Kidney (tissue), 14 donors: ENCODE measurements around the gene LARGE1. TPM values are rescaled to one million over a fixed set of nuclear protein-coding genes. Genes with fewer than 3 reads are reported as not detected.

Source experiments
- DNase-seq, 5 donors: peaks; one replicate each; pipeline ENCODE4 v3.0.0-alpha.2; 2013 to 2020
- FAIRE-seq: peaks from 2 replicates; lab custom pipeline; 2012; peaks lifted over from hg19 to GRCh38; lab: Jason Lieb, UNC
- H3K27ac ChIP-seq, 2 donors: one replicate each; pipeline ENCODE4 v1.7.0; 2013; ENCODE audit warnings: low read depth in 2 of 2, low read length in 2 of 2, inconsistent platforms in 1 of 2
- H3K27me3 ChIP-seq: one replicate; pipeline ENCODE4 v1.7.1; 2013; ENCODE audit warnings: low read length, inconsistent platforms; ENCODE audit not compliant: control insufficient read depth, insufficient read depth
- H3K36me3 ChIP-seq, 3 donors: one replicate each; pipeline versions ENCODE4 v1.7.0 to v1.7.1; 2013; ENCODE audit warnings: low read length in 3 of 3, control low read depth in 1 of 3, inconsistent platforms in 1 of 3; ENCODE audit not compliant: insufficient read depth in 3 of 3, control insufficient read depth in 2 of 3
- H3K4me1 ChIP-seq, 3 donors: one replicate each; pipeline versions ENCODE4 v1.7.0 to v1.7.1; 2013; ENCODE audit warnings: low read length in 3 of 3, inconsistent platforms in 1 of 3, low read depth in 1 of 3; ENCODE audit not compliant: control insufficient read depth in 2 of 3, insufficient read depth in 2 of 3
- H3K4me3 ChIP-seq, 3 donors: one replicate each; pipeline versions ENCODE4 v1.7.0 to v1.8.1; 2013; ENCODE audit warnings: low read length in 3 of 3, control low read depth in 1 of 3, inconsistent platforms in 1 of 3
- H3K9ac ChIP-seq, 3 donors: one replicate each; pipeline versions ENCODE4 v1.7.0 to v1.7.1; 2013; ENCODE audit warnings: low read length in 3 of 3, control low read depth in 1 of 3, inconsistent platforms in 1 of 3
- H3K9me3 ChIP-seq, 3 donors: one replicate each; pipeline versions ENCODE4 v1.7.0 to v1.7.1; 2013; ENCODE audit warnings: low read length in 3 of 3, control low read depth in 1 of 3, inconsistent platforms in 1 of 3; ENCODE audit not compliant: control insufficient read depth in 2 of 3, insufficient read depth in 1 of 3
- intact Hi-C: fragments of 100-400 bp; cut with DNase I; formaldehyde crosslinking; loops from one replicate; pipeline ENCODE4 v1.11.1; 2022
- polyA plus RNA-seq: library from polyadenylated mRNA; stranded (reverse); fragments of 350-450 nt; fragmentation: Illumina TruSeq; extraction: RNeasy Lipid Tissue Mini Kit (QIAGEN cat#74804); gene quantifications from one replicate; pipeline ENCODE4 v1.2.3, GENCODE V29; 2014; ENCODE audit warnings: low read depth, low replicate concordance; ENCODE audit not compliant: insufficient read depth
- total RNA-seq: library from RNA; stranded (reverse); fragmentation: NEBNext Ultra II Directional; extraction: Animal tissue kit (Norgen Biotek cat#: 25700); gene quantifications from one replicate; pipeline ENCODE4 v1.2.1, GENCODE V29; 2021
- TF ChIP-seq, protein P1 (sequence below): IDR thresholded peaks from 3 replicates; pipeline ENCODE4 v1.5.1; 2012; ENCODE audit warnings: mild to moderate bottlenecking, moderate library complexity, borderline replicate concordance; ENCODE audit not compliant: insufficient read depth; ENCODE audit errors: extremely low read depth
- donor health status: control.
- donor health status: control.
- donor health status: control.
- donor health status: control.
- donor health status: control.
- donor health status: DM: yes; HTN: yes; CAD: no.
- donor health status: Normal renal cell carcinoma (clear cell type).

Gene LARGE1
- total and polyA plus RNA-seq, 2 donors from 2014 or later = 5.0 to 22.9 TPM

DNA sequence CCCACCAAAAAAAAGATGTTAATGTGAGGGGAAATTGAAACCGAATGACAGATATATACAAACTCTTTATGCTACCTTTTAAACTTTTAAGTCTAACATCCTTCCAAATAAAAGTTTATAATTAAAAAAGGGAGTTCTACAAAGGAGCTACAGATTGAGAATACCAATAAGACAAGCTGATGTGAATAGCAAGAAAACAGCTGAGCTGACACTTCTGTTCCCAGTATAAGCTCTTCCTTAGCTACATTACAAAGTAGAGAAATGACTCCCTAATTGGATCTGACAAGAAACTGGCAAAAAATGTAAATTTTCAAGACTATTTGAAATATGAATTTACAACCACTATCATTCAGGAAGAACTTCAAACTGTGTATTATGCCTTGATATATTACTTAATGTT is 567.5 kb downstream of the LARGE1 start:
- no peak overlapping the region for H3K27ac ChIP-seq
- H3K36me3 ChIP-seq = no peaks in the 10 kb centered on the region
- no peak for DNase-seq
- H3K9ac ChIP-seq = no peak overlapping the region
- H3K9me3 ChIP-seq = no peaks in the 10 kb centered on the region
- TF ChIP-seq, protein P1, sequence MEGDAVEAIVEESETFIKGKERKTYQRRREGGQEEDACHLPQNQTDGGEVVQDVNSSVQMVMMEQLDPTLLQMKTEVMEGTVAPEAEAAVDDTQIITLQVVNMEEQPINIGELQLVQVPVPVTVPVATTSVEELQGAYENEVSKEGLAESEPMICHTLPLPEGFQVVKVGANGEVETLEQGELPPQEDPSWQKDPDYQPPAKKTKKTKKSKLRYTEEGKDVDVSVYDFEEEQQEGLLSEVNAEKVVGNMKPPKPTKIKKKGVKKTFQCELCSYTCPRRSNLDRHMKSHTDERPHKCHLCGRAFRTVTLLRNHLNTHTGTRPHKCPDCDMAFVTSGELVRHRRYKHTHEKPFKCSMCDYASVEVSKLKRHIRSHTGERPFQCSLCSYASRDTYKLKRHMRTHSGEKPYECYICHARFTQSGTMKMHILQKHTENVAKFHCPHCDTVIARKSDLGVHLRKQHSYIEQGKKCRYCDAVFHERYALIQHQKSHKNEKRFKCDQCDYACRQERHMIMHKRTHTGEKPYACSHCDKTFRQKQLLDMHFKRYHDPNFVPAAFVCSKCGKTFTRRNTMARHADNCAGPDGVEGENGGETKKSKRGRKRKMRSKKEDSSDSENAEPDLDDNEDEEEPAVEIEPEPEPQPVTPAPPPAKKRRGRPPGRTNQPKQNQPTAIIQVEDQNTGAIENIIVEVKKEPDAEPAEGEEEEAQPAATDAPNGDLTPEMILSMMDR = no peak
- intact Hi-C loops = no loop called here
- no peak for FAIRE-seq
- no peaks in the 10 kb centered on the region for H3K4me1 ChIP-seq
- H3K27me3 ChIP-seq = no peaks in the 10 kb centered on the region
- H3K4me3 ChIP-seq = no peak overlapping the region

DNA sequence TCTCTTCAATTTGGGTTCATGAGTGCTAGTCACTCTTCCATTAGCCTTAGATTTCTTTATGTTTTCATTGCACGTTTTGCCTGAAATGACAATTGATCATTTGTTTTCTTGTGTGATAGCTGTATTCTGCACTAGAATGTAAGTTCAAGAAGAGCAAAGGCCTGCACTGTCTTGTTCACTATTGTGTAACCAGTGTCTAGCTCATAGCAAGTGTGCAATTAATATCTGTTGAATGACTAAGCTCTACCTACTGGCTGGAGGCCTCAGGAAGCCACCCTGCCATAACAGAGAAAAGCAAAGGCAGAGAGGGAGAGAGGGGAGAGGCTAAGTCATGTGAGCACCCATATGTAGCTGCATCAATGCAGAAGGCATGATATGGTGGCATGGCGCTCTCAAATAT is 569.3 kb downstream of the LARGE1 start:
- Histone ChIP-seq H3K27me3 (no peaks in the 10 kb centered on the region), H3K9ac (no peak overlapping the region), H3K4me1 (no peaks in the 10 kb centered on the region), H3K27ac (no peak overlapping the region), H3K9me3 (no peaks in the 10 kb centered on the region), H3K4me3 (no peak overlapping the region), H3K36me3 (no peaks in the 10 kb centered on the region)
- TF ChIP-seq, protein P1 = no peak
- DNase-seq (no peak), FAIRE-seq (no peak)
- intact Hi-C loops = no loop called here

DNA sequence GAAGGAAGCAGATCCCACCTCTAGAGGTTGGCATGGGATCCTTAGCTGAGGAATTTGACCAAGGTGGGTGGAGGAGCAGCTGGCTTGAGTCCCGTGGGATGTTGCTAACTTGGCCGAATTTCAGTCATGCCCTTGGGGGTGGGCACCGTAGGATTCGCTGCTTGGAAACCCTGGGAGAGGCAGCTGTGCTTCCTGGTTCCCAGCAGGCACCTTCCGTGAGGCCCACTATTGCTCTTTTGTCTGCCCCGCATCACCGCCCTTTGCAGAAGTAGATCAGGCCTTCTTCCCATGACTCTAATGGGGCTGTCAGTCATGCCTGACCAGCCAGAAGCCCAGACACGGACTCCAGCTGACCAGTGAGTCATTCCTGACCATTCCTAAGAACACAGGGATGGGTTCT is 569.8 kb downstream of the LARGE1 start:
- Histone ChIP-seq H3K4me3 (no peak overlapping the region), H3K4me1 (no peaks in the 10 kb centered on the region), H3K9ac (no peak overlapping the region), H3K27me3 (no peaks in the 10 kb centered on the region), H3K9me3 (no peaks in the 10 kb centered on the region), H3K36me3 (no peaks in the 10 kb centered on the region), H3K27ac (no peak overlapping the region)
- FAIRE-seq (no peak), DNase-seq (no peak)
- intact Hi-C loops = no loop called here
- TF ChIP-seq, protein P1 = no peak

DNA sequence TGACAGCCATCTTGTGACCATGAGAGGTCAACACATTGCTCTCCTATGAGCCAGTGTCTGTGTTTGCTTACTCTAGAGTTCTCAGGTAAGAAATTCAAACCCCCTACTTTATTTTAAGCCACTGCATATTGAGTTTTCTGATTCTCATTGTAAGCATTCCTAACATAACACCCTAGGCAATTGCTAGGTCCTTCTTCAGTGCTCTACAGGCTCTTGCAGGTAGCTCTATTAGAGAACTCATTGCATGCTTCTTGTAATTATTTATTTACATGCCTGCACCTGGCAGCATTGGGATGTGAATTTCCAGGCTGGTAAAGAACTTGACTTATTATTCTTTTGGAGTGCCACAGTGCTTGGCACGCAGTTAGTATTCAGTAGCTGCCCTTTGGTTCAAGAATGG is 573.3 kb downstream of the LARGE1 start:
- Histone ChIP-seq H3K4me3 (no peak overlapping the region), H3K36me3 (no peaks in the 10 kb centered on the region), H3K9ac (no peak overlapping the region), H3K27me3 (no peaks in the 10 kb centered on the region), H3K9me3 (no peaks in the 10 kb centered on the region), H3K27ac (no peak overlapping the region), H3K4me1 (no peaks in the 10 kb centered on the region)
- DNase-seq (no peak), FAIRE-seq (no peak)
- intact Hi-C loops = no loop called here
- TF ChIP-seq, protein P1 = no peak
